GM23248 (cell line): ENCODE measurements around the gene CEP164.

Experiments used
- EZH2 ChIP-seq: fragments of 200-600 bp; sonication (generic); IDR thresholded peaks from 2 replicates; pipeline ENCODE4 v1.6.1; 2018; ENCODE audit warnings: antibody characterized with exemption, mild to moderate bottlenecking; ENCODE audit not compliant: insufficient read depth, poor library complexity, severe bottlenecking
- EZH2phosphoT487 ChIP-seq: fragments of 200-600 bp; sonication (generic); IDR thresholded peaks from 2 replicates; pipeline ENCODE4 v1.6.1; 2018; ENCODE audit warnings: antibody characterized with exemption, moderate library complexity, mild to moderate bottlenecking, low read depth; ENCODE audit not compliant: insufficient read depth

- TF ChIP-seq EZH2 (no peak), EZH2phosphoT487 (no peak)
These were observed 83.4 kb downstream of the CEP164 start for GRCh38 chr11:117410861-117411710.
